ENCODE data around the gene ATR. TPM values are rescaled to one million over a fixed set of nuclear protein-coding genes. Genes with fewer than 3 reads are reported as not detected.

Gene ATR
- total and polyA plus RNA-seq, 11 donors = 5.4 to 17.0 (median 11.0) TPM

- 90 to 98% (median 90%) methylated on average over 2 of the region's 2 CpGs for WGBS, 4 donors
- no peaks in the 10 kb centered on the region for H3K27me3 ChIP-seq
- H3K4me3 ChIP-seq = no peak overlapping the region
- no peaks in the 10 kb centered on the region for H3K36me3 ChIP-seq
- DNase-seq (no peak), ATAC-seq (no peak)
- no peak for TF ChIP-seq POLR2A (IDR thresholded peaks at IDR 0.05)
- no peak for TF ChIP-seq CTCF (IDR thresholded peaks at IDR 0.05)
- no peaks in the 10 kb centered on the region for H3K4me1 ChIP-seq
- H3K9me3 ChIP-seq = no peaks in the 10 kb centered on the region
- intact Hi-C loops (cut with DNase I) = no loop called here
- H3K27ac ChIP-seq = no peak overlapping the region
These were observed 36.6 kb upstream of the ATR start for GRCh38 chr3:142615171-142615570.

- WGBS, 4 donors = 82 to 86% (median 84%) methylated on average over 2 of the region's 2 CpGs
- TF ChIP-seq CTCF (IDR thresholded peaks at IDR 0.05) (no peak), POLR2A (IDR thresholded peaks at IDR 0.05) (no peak)
- H3K36me3 ChIP-seq = no peaks in the 10 kb centered on the region
These were observed 35.6 kb upstream of the ATR start for GRCh38 chr3:142614059-142614626.

GRCh38 chr3:142613491-142613890 lies 35.0 kb upstream of the ATR start:
- TF ChIP-seq POLR2A (IDR thresholded peaks at IDR 0.05) (no peak), CTCF (IDR thresholded peaks at IDR 0.05) (no peak)
- Histone ChIP-seq H3K27me3 (no peaks in the 10 kb centered on the region), H3K27ac (no peak overlapping the region), H3K36me3 (no peaks in the 10 kb centered on the region), H3K4me3 (no peak overlapping the region), H3K4me1 (no peaks in the 10 kb centered on the region), H3K9me3 (no peaks in the 10 kb centered on the region)
- 70 to 78% (median 75%) methylated on average over 1 of the region's 1 CpG for whole genome bisulfite sequencing, 4 donors
- intact Hi-C loops (cut with DNase I) = no loop called here
- ATAC-seq (no peak), DNase-seq (no peak)

More at GRCh38 chr3:142614059-142614626, 35.6 kb upstream of the ATR start:
- no peak overlapping the region for H3K4me3 ChIP-seq
- H3K27ac ChIP-seq = no peak overlapping the region
- intact Hi-C loops (cut with DNase I) = no loop called here
- no peak for DNase-seq
- H3K9me3 ChIP-seq = no peaks in the 10 kb centered on the region
- H3K4me1 ChIP-seq = no peaks in the 10 kb centered on the region
- ATAC-seq = no peak
- no peaks in the 10 kb centered on the region for H3K27me3 ChIP-seq

DNA sequence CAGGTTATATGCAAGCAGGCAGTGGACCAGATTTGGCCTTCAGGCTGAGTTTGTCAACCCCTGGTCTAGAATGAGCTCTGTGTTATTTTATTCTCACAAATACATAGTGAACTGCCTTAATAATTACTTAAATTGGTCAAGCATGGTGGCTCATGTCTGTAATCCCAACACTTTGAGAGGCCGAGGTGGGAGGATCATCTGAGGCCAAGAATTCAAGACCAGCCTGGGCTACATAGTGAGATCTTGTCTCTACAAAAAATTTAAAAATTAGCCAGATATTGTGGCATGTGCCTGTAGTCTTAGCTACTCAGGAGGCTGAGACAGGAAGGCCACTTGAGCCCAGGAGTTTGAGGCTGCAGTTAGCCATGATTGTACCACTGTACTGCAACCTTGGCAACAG lies 32.7 kb upstream of the ATR start:
- intact Hi-C loops (cut with DNase I) = no loop called here
- ATAC-seq (no peak), DNase-seq (no peak)
- Histone ChIP-seq H3K27ac (no peak overlapping the region), H3K36me3 (no peaks in the 10 kb centered on the region), H3K27me3 (no peaks in the 10 kb centered on the region), H3K4me1 (no peaks in the 10 kb centered on the region), H3K9me3 (no peaks in the 10 kb centered on the region), H3K4me3 (no peak overlapping the region)
- WGBS, 4 donors = 79 to 93% (median 92%) methylated on average over 1 of the region's 1 CpG
- no peak for TF ChIP-seq POLR2A (IDR thresholded peaks at IDR 0.05)
- TF ChIP-seq CTCF (IDR thresholded peaks at IDR 0.05) = no peak

Data from heart left ventricle (tissue), 16 donors.